GOT3 (cell line): ENCODE results near the gene ATRX.

Experiments
- DNase-seq: peaks from one replicate; lab custom pipeline; 2025; ENCODE audit warnings: mixed read lengths; lab: John Stamatoyannopoulos, UW

ATRX gene

GRCh38 chrX:77493677-77494553 lies 292.1 kb downstream of the ATRX start:
- no peak for DNase-seq

- DNase-seq, result no peak
Measured at GRCh38 chrX:77484045-77484444, 302.0 kb downstream of the ATRX start.

GRCh38 chrX:77455437-77455836 lies 330.6 kb downstream of the ATRX start:
- DNase-seq, result no peak
